Natural killer cell (primary cell): Measurements from ENCODE around the gene RTN4. TPM values are rescaled to one million over a fixed set of nuclear protein-coding genes. Genes with fewer than 3 reads are reported as not detected.
"Not testable (repeated sequence)": the region's sequence is repeated elsewhere in the genome, so short reads cannot be mapped to it uniquely, and the experiment has no call there.

Experiments
- ATAC-seq, 3 donors: fragments of 150-1000 bp in 2 of 3; fragments of 200-7000 bp in 1 of 3; cut with Tn5 transposase; 1 replicate in 1 of 3; 2 replicates in 2 of 3; pipeline ENCODE4 v1.10.0; 2021; ENCODE audit warnings: mild to moderate bottlenecking in 2 of 3, moderate library complexity in 2 of 3
- DNase-seq, 2 donors: peaks; one replicate each; pipeline versions ENCODE4 v3.0.0 to v3.0.0-alpha.2; 2013 to 2021; ENCODE audit warnings: mixed read lengths in 1 of 2
- H3K27ac ChIP-seq: one replicate; pipeline ENCODE4 v1.5.1; 2013; ENCODE audit warnings: mild to moderate bottlenecking, low read length
- H3K27me3 ChIP-seq: one replicate; pipeline ENCODE4 v1.6.1; 2013; ENCODE audit warnings: low read length; ENCODE audit not compliant: control insufficient read depth, insufficient read depth
- H3K36me3 ChIP-seq: one replicate; pipeline ENCODE4 v1.6.1; 2013; ENCODE audit warnings: low read length; ENCODE audit not compliant: control insufficient read depth, insufficient read depth
- H3K4me1 ChIP-seq: one replicate; pipeline ENCODE4 v1.6.1; 2013; ENCODE audit warnings: low read length; ENCODE audit not compliant: control insufficient read depth, insufficient read depth
- H3K4me3 ChIP-seq: one replicate; pipeline ENCODE4 v1.5.1; 2013; ENCODE audit warnings: low read length
- H3K9me3 ChIP-seq: one replicate; pipeline ENCODE4 v1.6.1; 2013; ENCODE audit warnings: low read length; ENCODE audit not compliant: control insufficient read depth, insufficient read depth
- H3K27ac Mint-ChIP-seq, 2 donors: one replicate each; pipeline ENCODE4 v1.8.0; 2022; ENCODE audit warnings: mild to moderate bottlenecking in 2 of 2, mixed read lengths in 2 of 2, moderate library complexity in 1 of 2
- H3K27me3 Mint-ChIP-seq, 2 donors: one replicate each; pipeline ENCODE4 v1.8.0; 2022; ENCODE audit warnings: low read depth in 2 of 2, mixed read lengths in 2 of 2
- H3K36me3 Mint-ChIP-seq: one replicate; pipeline ENCODE4 v1.8.0; 2022; ENCODE audit warnings: mixed read lengths
- H3K4me1 Mint-ChIP-seq, 2 donors: one replicate each; pipeline ENCODE4 v1.8.0; 2022; ENCODE audit warnings: mixed read lengths in 2 of 2
- H3K4me3 Mint-ChIP-seq: one replicate; pipeline ENCODE4 v1.8.0; 2022; ENCODE audit warnings: mild to moderate bottlenecking, moderate library complexity, mixed read lengths
- H3K9me3 Mint-ChIP-seq, 2 donors: one replicate each; pipeline ENCODE4 v1.8.0; 2022; ENCODE audit warnings: mixed read lengths in 2 of 2
- WGBS: methylation state at CpG from one replicate; pipeline ENCODE4 v1.1.7; 2013; ENCODE audit warnings: missing lambda C conversion rate; ENCODE audit not compliant: insufficient coverage; 5-methylcytosine and 5-hydroxymethylcytosine counted together
- intact Hi-C: fragments of 100-400 bp; cut with micrococcal nuclease; formaldehyde crosslinking; loops from one replicate; pipeline ENCODE4 v1.14.2; 2022
- total RNA-seq, 4 donors: library from RNA; stranded (reverse); fragments of 120-200 nt in 1 of 4; gene quantifications; one replicate each; pipeline versions ENCODE4 v1.2.3 to v1.2.4, GENCODE V29; 2013 to 2022
- TF ChIP-seq, protein P1 (sequence below): fragments of 200-600 bp; IDR thresholded peaks from one replicate; pipeline ENCODE4 v1.8.0; 2022; ENCODE audit warnings: antibody characterized with exemption

RTN4 gene
- total RNA-seq, 3 donors from 2014 or later (not counting 1 experiment from before 2014, with no cell fraction given): 100 to 117 (median 109) TPM

DNA sequence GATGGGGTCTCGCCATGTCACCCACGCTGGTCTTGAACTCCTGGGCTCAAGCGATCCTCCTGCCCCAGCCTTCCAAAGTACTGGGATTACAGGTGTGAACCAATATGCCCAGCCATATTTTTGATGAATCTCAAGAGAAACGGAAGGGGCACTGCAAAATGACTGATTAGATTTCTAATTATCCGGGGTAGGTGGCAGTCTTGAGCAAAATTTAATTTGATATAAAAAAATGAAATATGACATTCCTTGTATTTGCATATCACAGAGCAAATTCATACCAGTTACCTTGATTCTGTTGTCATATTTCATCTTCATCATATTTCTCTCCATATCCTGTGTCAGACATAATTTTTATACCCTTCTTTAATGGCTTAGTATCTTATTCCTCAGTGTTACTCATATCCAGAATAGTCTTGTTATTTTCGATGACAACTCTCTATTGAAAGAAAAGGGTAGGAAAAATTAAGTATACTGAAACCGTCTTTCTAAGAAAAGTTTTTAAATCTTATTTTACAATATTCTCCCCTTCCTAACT lies 30.0 kb upstream of the RTN4 start:
- Mint-ChIP-seq H3K9me3 (peaks cover 0 to 3% of the 10 kb centered on the region in 2 donors), H3K4me1 (no peaks in the 10 kb centered on the region), H3K36me3 (no peaks in the 10 kb centered on the region), H3K4me3 (no peak overlapping the region), H3K27ac (no peak overlapping the region), H3K27me3 (peaks cover 0 to 4% of the 10 kb centered on the region in 2 donors)
- ATAC-seq: no peak
- H3K27me3 ChIP-seq: no peaks in the 10 kb centered on the region
- H3K9me3 ChIP-seq: no peaks in the 10 kb centered on the region
- H3K4me3 ChIP-seq: no peak overlapping the region
- no peaks in the 10 kb centered on the region for H3K36me3 ChIP-seq
- DNase-seq: no peak
- H3K4me1 ChIP-seq: peaks cover 2% of the 10 kb centered on the region
- TF ChIP-seq, protein P1, sequence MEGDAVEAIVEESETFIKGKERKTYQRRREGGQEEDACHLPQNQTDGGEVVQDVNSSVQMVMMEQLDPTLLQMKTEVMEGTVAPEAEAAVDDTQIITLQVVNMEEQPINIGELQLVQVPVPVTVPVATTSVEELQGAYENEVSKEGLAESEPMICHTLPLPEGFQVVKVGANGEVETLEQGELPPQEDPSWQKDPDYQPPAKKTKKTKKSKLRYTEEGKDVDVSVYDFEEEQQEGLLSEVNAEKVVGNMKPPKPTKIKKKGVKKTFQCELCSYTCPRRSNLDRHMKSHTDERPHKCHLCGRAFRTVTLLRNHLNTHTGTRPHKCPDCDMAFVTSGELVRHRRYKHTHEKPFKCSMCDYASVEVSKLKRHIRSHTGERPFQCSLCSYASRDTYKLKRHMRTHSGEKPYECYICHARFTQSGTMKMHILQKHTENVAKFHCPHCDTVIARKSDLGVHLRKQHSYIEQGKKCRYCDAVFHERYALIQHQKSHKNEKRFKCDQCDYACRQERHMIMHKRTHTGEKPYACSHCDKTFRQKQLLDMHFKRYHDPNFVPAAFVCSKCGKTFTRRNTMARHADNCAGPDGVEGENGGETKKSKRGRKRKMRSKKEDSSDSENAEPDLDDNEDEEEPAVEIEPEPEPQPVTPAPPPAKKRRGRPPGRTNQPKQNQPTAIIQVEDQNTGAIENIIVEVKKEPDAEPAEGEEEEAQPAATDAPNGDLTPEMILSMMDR: no peak
- H3K27ac ChIP-seq: no peak overlapping the region
- intact Hi-C loops: no loop called here
- 93% methylated on average over 5 of the region's 7 CpGs for WGBS

DNA sequence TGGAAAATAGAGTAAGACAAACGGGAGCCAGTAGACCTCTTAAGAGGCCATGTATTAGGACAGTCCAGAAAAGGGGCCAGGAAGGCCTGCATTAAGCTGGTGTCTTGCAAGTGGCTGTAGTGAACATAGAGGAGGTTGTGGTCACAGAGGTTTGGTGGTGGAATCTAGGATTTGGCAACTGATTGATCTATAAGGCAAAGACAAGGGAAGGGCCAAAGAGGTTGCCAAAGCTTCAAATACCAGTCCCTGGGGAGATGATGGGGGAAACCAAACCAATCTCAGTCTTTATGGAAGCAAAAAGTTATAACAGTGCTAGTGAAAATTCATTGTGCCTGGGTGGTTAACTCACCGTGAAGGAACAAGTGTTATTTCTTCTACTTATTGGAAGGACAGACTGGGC lies 28.7 kb upstream of the RTN4 start:
- Histone ChIP-seq H3K4me3 (no peak overlapping the region), H3K36me3 (no peaks in the 10 kb centered on the region), H3K9me3 (no peaks in the 10 kb centered on the region), H3K27me3 (no peaks in the 10 kb centered on the region), H3K4me1 (peaks cover 2% of the 10 kb centered on the region), H3K27ac (no peak overlapping the region)
- H3K27ac Mint-ChIP-seq: no peak overlapping the region
- ATAC-seq: no peak
- H3K9me3 Mint-ChIP-seq: peaks cover 0 to 3% of the 10 kb centered on the region in 2 donors
- TF ChIP-seq, protein P1: no peak
- intact Hi-C loops: no loop called here
- H3K36me3 Mint-ChIP-seq: no peaks in the 10 kb centered on the region
- H3K4me1 Mint-ChIP-seq: no peaks in the 10 kb centered on the region
- 84% methylated on average over 2 of the region's 2 CpGs for WGBS
- H3K27me3 Mint-ChIP-seq: peaks cover 0 to 4% of the 10 kb centered on the region in 2 donors
- H3K4me3 Mint-ChIP-seq: no peak overlapping the region
- DNase-seq: no peak

DNA sequence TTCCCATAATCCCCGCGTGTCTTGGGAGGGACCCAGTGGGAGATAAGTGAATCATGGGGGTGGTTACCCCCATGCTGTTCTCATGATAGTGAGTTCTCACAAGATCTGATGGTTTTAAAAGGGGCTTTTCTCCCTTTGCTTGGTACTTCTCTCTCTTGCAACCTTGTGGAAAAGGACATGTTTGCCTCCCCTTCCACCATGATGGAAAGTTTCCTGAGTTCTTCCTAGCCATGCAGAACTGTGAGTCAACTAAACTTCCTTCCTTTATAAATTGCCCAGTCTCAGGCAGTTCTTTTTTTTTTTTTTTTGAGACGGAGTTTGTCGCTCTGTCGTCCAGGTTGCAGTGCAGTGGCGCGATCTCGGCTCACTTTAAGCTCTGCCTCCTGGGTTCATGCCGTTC lies 26.5 kb upstream of the RTN4 start:
- H3K4me1 ChIP-seq: no peaks in the 10 kb centered on the region
- H3K36me3 ChIP-seq: no peaks in the 10 kb centered on the region
- no peak overlapping the region for H3K27ac ChIP-seq
- Mint-ChIP-seq H3K36me3 (no peaks in the 10 kb centered on the region), H3K4me3 (no peak overlapping the region), H3K27me3 (peaks cover 4 to 10% of the 10 kb centered on the region in 2 donors), H3K27ac (no peak overlapping the region), H3K4me1 (no peaks in the 10 kb centered on the region), H3K9me3 (peaks cover 0 to 3% of the 10 kb centered on the region in 2 donors)
- TF ChIP-seq, protein P1: no peak
- ATAC-seq: no peak
- H3K27me3 ChIP-seq: no peaks in the 10 kb centered on the region
- intact Hi-C loops: no loop called here
- DNase-seq: no peak
- no peak overlapping the region for H3K4me3 ChIP-seq
- H3K9me3 ChIP-seq: no peaks in the 10 kb centered on the region
- 93% methylated on average over 9 of the region's 9 CpGs for WGBS

GRCh38 chr2:55076019-55076418 lies 25.8 kb upstream of the RTN4 start:
- H3K36me3 Mint-ChIP-seq, H3K4me1 ChIP-seq, DNase-seq, H3K9me3 ChIP-seq, H3K36me3 ChIP-seq, H3K27ac Mint-ChIP-seq, H3K27ac ChIP-seq, intact Hi-C loops, ATAC-seq, H3K4me3 ChIP-seq, H3K9me3 Mint-ChIP-seq, H3K27me3 ChIP-seq, H3K4me3 Mint-ChIP-seq, H3K4me1 Mint-ChIP-seq: not testable (repeated sequence)
- peaks cover 7 to 10% of the 10 kb centered on the region in 2 donors for H3K27me3 Mint-ChIP-seq
- 83% methylated on average over 1 of the region's 1 CpG for WGBS
